ENCODE results near the gene VSTM4.

GRCh38 chr10:49029666-49030065, 85.7 kb downstream of the VSTM4 start:
- TF ChIP-seq ZBTB7A (IDR thresholded peaks at IDR 0.05; ENCODE audit: low read depth) (no peak), EP300 (IDR thresholded peaks at IDR 0.05; ENCODE audit: borderline replicate concordance) (no peak), REST (IDR thresholded peaks at IDR 0.05; ENCODE audit: low read depth) (peak; percentile 23; the same call in 1 of the 2 replicates), RAD21 (IDR thresholded peaks at IDR 0.05; ENCODE audit: low read depth) (no peak), CEBPB (IDR thresholded peaks at IDR 0.05) (no peak), MAX (IDR thresholded peaks at IDR 0.05) (no peak), EGR1 (IDR thresholded peaks at IDR 0.05) (no peak), TEAD4 (IDR thresholded peaks at IDR 0.05) (no peak), TAF1 (IDR thresholded peaks at IDR 0.05; ENCODE audit: low read depth) (no peak), FOXM1 (IDR thresholded peaks at IDR 0.05; ENCODE audit: borderline replicate concordance, low read depth) (no peak), YY1 (IDR thresholded peaks at IDR 0.05; ENCODE audit: low read depth) (no peak), TCF12 (IDR thresholded peaks at IDR 0.05; ENCODE audit: low read depth) (no peak)

Measured in Ishikawa (cell line).